ENCODE measurements around the gene CENATAC.

DNA sequence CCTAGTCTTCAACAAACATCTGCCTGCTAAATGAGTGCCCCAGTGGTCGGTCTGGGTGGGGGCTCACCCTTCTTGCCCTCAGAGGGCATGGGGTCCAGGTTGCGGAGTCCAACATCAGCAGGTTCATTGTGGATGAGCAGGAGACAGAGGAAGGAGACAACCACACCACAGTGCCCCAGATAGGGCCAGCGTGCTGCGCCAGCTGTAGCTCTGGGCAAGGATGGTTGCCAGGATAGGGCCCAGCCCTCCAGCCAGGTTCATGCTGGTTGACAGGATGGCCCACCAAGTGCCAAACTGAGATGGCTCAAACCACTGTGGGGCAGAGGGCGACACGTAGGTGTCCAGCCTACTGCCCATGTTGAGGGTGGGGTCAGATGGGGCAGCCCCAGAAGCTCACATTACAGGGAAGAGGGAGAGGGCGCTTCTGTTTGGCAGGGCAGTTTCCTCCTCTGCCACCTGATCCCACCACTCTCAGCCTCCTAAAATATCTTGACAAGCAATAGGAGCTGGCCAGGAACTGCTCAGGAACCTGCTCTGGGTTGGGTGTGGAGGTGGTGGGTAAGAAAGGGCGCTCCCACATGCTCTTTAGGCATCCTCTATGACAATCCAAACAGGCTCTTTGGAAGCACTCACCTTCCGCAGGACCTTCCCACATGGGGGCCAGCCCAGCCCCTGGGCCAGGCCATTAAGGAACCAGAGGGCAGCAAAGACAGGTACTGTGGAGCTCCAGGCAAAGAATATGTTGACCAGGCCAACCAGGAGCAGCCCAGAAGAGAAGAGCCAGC, 29.8 kb downstream of the CENATAC start:
- no peak for TF ChIP-seq ZFP30 (CRISPR knock-in tag; IDR thresholded peaks at IDR 0.05)
- TF ChIP-seq, protein P1, sequence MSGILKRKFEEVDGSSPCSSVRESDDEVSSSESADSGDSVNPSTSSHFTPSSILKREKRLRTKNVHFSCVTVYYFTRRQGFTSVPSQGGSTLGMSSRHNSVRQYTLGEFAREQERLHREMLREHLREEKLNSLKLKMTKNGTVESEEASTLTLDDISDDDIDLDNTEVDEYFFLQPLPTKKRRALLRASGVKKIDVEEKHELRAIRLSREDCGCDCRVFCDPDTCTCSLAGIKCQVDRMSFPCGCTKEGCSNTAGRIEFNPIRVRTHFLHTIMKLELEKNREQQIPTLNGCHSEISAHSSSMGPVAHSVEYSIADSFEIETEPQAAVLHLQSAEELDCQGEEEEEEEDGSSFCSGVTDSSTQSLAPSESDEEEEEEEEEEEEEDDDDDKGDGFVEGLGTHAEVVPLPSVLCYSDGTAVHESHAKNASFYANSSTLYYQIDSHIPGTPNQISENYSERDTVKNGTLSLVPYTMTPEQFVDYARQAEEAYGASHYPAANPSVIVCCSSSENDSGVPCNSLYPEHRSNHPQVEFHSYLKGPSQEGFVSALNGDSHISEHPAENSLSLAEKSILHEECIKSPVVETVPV (CRISPR knock-in tag; IDR thresholded peaks at IDR 0.05): no peak
- no peak for TF ChIP-seq CREB5 (CRISPR knock-in tag; IDR thresholded peaks at IDR 0.05; ENCODE audit: low read depth)
- no peak for TF ChIP-seq RARB (CRISPR knock-in tag; IDR thresholded peaks at IDR 0.05)
- TF ChIP-seq ARNTL (CRISPR knock-in tag; IDR thresholded peaks at IDR 0.05; ENCODE audit: borderline replicate concordance, low read depth): no peak
- no peak for TF ChIP-seq ESRRG (CRISPR knock-in tag; IDR thresholded peaks at IDR 0.05)
- TF ChIP-seq PPARA (CRISPR knock-in tag; IDR thresholded peaks at IDR 0.05; ENCODE audit: borderline replicate concordance): no peak

Data from SK-N-SH treated with all-trans-retinoic acid at 6 μM for 48 hours (cell line).